Measurements from ENCODE around the gene NTN1. TPM values are rescaled to one million over a fixed set of nuclear protein-coding genes. Genes with fewer than 3 reads are reported as not detected.

Gene NTN1
- total RNA-seq, 1 donor from 2014 or later = 29.6 TPM

DNA sequence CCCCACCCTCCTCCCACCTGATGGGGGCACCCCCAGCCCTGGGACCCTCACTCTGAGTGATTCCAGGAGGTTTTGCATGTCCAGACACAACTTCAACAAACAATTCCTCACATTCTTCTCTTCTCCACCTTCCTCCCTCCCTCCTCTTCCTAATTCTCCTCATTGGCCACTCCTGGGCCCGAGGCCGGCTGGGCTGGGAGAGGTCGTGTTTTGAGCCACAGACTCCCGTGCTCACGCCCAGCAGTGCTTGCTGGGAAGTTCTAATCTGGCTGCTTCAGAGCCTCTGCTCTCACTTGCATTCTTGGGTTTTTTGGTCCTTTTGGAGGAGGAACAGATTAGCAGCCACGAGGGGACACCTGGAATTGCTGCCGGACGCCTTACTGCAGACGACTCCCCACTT is 157.0 kb downstream of the NTN1 start:
- H3K27ac ChIP-seq = peak overlapping the region; percentile 44 to 65
- intact Hi-C loops (cut with DNase I) = loop anchor here (10.0 kb wide), 1 partner anchor 346 kb away; no protein-coding TSS in a partner anchor
- no peak overlapping the region for H3K4me3 ChIP-seq
- TF ChIP-seq, protein P1, sequence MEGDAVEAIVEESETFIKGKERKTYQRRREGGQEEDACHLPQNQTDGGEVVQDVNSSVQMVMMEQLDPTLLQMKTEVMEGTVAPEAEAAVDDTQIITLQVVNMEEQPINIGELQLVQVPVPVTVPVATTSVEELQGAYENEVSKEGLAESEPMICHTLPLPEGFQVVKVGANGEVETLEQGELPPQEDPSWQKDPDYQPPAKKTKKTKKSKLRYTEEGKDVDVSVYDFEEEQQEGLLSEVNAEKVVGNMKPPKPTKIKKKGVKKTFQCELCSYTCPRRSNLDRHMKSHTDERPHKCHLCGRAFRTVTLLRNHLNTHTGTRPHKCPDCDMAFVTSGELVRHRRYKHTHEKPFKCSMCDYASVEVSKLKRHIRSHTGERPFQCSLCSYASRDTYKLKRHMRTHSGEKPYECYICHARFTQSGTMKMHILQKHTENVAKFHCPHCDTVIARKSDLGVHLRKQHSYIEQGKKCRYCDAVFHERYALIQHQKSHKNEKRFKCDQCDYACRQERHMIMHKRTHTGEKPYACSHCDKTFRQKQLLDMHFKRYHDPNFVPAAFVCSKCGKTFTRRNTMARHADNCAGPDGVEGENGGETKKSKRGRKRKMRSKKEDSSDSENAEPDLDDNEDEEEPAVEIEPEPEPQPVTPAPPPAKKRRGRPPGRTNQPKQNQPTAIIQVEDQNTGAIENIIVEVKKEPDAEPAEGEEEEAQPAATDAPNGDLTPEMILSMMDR (IDR thresholded peaks at IDR 0.05) = no peak
- no peaks in the 10 kb centered on the region for H3K27me3 ChIP-seq
- no peak for DNase-seq (ENCODE audit: low spot score in 2 of 2)
- peaks cover 0 to 28% of the 10 kb centered on the region in 2 donors for H3K4me1 ChIP-seq
- H3K9me3 ChIP-seq = peaks cover 0 to 2% of the 10 kb centered on the region in 2 donors
- peaks cover 0 to 7% of the 10 kb centered on the region in 2 donors for H3K36me3 ChIP-seq

DNA sequence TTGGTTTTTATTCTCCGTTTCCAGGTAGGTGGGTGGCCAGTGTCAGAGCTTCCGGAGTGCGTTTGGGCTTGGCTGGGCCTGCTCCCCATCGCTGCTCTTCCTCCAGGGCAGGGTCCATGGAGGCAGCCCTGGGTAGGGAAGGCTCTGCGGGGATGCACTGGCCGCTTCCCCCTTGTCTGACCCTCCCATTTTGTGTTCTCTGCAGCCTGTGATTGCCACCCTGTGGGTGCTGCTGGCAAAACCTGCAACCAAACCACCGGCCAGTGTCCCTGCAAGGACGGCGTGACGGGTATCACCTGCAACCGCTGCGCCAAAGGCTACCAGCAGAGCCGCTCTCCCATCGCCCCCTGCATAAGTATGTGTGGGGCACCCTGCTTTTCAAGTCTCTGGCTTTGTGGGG is 158.3 kb downstream of the NTN1 start:
- intact Hi-C loops (cut with DNase I) = loop anchor here (10.0 kb wide), 1 partner anchor 345 kb away; no protein-coding TSS in a partner anchor
- DNase-seq (ENCODE audit: low spot score in 2 of 2) = no peak
- H3K4me1 ChIP-seq = peaks cover 0 to 27% of the 10 kb centered on the region in 2 donors

DNA sequence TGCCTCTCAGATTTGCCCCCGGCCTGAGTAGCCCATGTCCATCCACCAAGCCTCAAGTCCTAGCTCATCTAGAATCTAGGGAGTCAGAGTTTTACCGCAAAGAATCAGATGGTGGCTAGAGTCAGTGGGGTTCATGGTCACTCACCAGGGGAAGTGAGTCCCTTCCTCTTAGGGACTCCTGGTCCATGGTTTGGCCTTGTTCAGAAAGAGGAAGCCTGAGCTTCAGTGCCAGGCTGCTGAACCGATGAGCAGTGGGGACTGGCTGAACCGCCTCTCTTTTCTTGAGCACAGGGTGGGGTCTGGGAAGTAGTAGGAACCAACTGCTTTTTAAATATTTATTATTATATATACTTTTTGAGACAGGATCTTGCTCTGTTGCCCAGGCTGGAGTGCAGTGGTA is 160.3 kb downstream of the NTN1 start:
- Histone ChIP-seq H3K9me3 (no peaks in the 10 kb centered on the region), H3K27ac (no peak overlapping the region), H3K4me3 (no peak overlapping the region), H3K4me1 (peaks cover 0 to 28% of the 10 kb centered on the region in 2 donors), H3K27me3 (no peaks in the 10 kb centered on the region), H3K36me3 (peaks cover 0 to 7% of the 10 kb centered on the region in 2 donors)
- DNase-seq (ENCODE audit: low spot score in 2 of 2) = no peak
- TF ChIP-seq, protein P1 (IDR thresholded peaks at IDR 0.05) = no peak
- intact Hi-C loops (cut with DNase I) = no loop called here

More for the DNA sequence above, 158.3 kb downstream of the NTN1 start:
- Histone ChIP-seq H3K27me3 (no peaks in the 10 kb centered on the region), H3K27ac (no peak overlapping the region), H3K4me3 (no peak overlapping the region), H3K36me3 (peaks cover 0 to 7% of the 10 kb centered on the region in 2 donors), H3K9me3 (no peaks in the 10 kb centered on the region)
- TF ChIP-seq, protein P1 (IDR thresholded peaks at IDR 0.05) = no peak

DNA sequence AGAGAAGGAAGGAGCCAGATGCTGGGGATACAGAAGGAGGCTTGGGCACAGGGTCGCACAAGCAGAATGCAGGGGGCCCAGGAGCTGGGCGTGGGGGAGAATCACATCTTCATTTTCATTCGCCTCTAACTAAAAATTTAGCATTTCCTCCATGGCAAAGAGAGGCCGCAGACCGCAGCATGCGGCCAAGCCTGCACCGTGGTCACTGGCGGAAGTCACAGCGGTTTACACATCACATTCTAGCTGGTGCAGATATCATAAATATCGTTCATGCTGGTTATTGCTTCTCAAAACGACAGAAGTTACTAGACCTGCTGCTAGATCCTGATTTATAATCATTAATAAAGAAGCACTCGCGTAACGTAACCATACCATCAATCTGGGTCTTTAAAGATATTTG is 162.0 kb downstream of the NTN1 start:
- Histone ChIP-seq H3K27me3 (no peaks in the 10 kb centered on the region), H3K27ac (no peak overlapping the region), H3K36me3 (peaks cover 0 to 7% of the 10 kb centered on the region in 2 donors), H3K9me3 (no peaks in the 10 kb centered on the region), H3K4me1 (peaks cover 0 to 19% of the 10 kb centered on the region in 2 donors), H3K4me3 (no peak overlapping the region)
- DNase-seq (ENCODE audit: low spot score in 2 of 2) = no peak
- intact Hi-C loops (cut with DNase I) = no loop called here
- TF ChIP-seq, protein P1 (IDR thresholded peaks at IDR 0.05) = no peak

DNA sequence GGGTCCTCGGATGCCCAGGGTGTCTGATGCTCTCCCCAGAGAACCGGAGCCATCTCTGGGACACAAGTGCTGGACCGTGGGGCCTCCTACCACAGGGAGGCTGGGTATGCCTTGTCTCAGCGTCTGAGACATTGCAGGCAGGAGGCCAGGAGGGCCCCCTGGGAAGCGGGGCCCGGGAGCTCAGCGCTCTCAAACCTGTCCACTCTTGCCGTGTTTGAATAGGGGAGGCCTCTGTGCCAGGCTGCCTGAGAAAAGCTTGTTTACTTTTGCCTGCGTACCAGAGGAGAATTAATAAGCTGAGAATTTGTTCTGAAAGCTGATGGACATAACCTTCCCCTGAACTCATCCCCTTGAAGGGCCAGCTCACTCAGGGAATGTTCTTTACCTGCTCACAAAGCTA is 163.8 kb downstream of the NTN1 start:
- no peak overlapping the region for H3K27ac ChIP-seq
- peaks cover 0 to 6% of the 10 kb centered on the region in 2 donors for H3K36me3 ChIP-seq
- TF ChIP-seq, protein P1 (IDR thresholded peaks at IDR 0.05) = no peak
- intact Hi-C loops (cut with DNase I) = no loop called here
- DNase-seq (ENCODE audit: low spot score in 2 of 2) = no peak
- peaks cover 0 to 10% of the 10 kb centered on the region in 2 donors for H3K4me1 ChIP-seq
- no peak overlapping the region for H3K4me3 ChIP-seq
- no peaks in the 10 kb centered on the region for H3K27me3 ChIP-seq
- H3K9me3 ChIP-seq = no peaks in the 10 kb centered on the region

Measured in ascending aorta (tissue), 2 donors.